Measurements from ENCODE around the gene WAC.
"Not testable (repeated sequence)": the region's sequence is repeated elsewhere in the genome, so short reads cannot be mapped to it uniquely, and the experiment has no call there.

GRCh38 chr10:28609636-28610035, 76.7 kb downstream of the WAC start:
- not testable (repeated sequence) for TF ChIP-seq POLR2AphosphoS5, CTCF, POLR2A (IDR thresholded peaks at IDR 0.05)
